Neuronal stem cell (in vitro differentiated cells): Measurements from ENCODE around the gene APBA1.

Source experiments
- DNase-seq: peaks from one replicate; pipeline ENCODE4 v3.0.0-alpha.2; 2013; ENCODE audit warnings: low spot score
- H2AFZ ChIP-seq: one replicate; pipeline ENCODE4 v1.6.1; 2013; ENCODE audit warnings: mild to moderate bottlenecking, low read length, inconsistent platforms
- H2AK5ac ChIP-seq: 2 replicates; pipeline ENCODE4 v1.6.1; 2013; ENCODE audit warnings: low read depth, mild to moderate bottlenecking, inconsistent platforms, low read length, moderate library complexity, mixed read lengths
- H2BK120ac ChIP-seq: 2 replicates; pipeline ENCODE4 v1.6.1; 2013; ENCODE audit warnings: low read depth, mild to moderate bottlenecking, inconsistent platforms, low read length, moderate library complexity, mixed read lengths
- H2BK12ac ChIP-seq: one replicate; pipeline ENCODE4 v1.6.1; 2013; ENCODE audit warnings: low read length, inconsistent platforms
- H2BK15ac ChIP-seq: 2 replicates; pipeline ENCODE4 v1.6.1; 2013; ENCODE audit warnings: mild to moderate bottlenecking, low read length, inconsistent platforms, mixed read lengths
- H2BK5ac ChIP-seq: one replicate; pipeline ENCODE4 v1.6.1; 2013; ENCODE audit warnings: inconsistent platforms, mild to moderate bottlenecking, low read length, moderate library complexity
- H3K14ac ChIP-seq: one replicate; pipeline ENCODE4 v1.6.1; 2013; ENCODE audit warnings: low read length, inconsistent platforms
- H3K18ac ChIP-seq: 2 replicates; pipeline ENCODE4 v1.6.1; 2013; ENCODE audit warnings: low read length, inconsistent platforms
- H3K23ac ChIP-seq: 2 replicates; pipeline ENCODE4 v1.6.1; 2013; ENCODE audit warnings: low read depth, mild to moderate bottlenecking, mixed read lengths, low read length, inconsistent platforms; ENCODE audit not compliant: poor library complexity
- H3K27ac ChIP-seq: replicated peaks from 3 replicates; pipeline ENCODE4 v1.5.1; 2013; ENCODE audit warnings: low read length, inconsistent platforms
- H3K27me3 ChIP-seq, 3 experiments: 2 replicates each; pipeline ENCODE4 v1.6.1; 2013; ENCODE audit warnings: low read length in 3 of 3, mild to moderate bottlenecking in 2 of 3, inconsistent platforms in 1 of 3, low read depth in 1 of 3, mixed read lengths in 1 of 3, moderate library complexity in 1 of 3; ENCODE audit not compliant: control insufficient read depth in 3 of 3, insufficient read depth in 3 of 3
- H3K36me3 ChIP-seq, 2 donors: replicated peaks in 1 of 2; 2 replicates each; pipeline ENCODE4 v1.6.1; 2013; ENCODE audit warnings: low read length in 2 of 2; ENCODE audit not compliant: control insufficient read depth in 2 of 2, insufficient read depth in 2 of 2
- H3K4ac ChIP-seq: 2 replicates; pipeline ENCODE4 v1.6.1; 2013; ENCODE audit warnings: inconsistent platforms, mild to moderate bottlenecking, low read length, moderate library complexity
- H3K4me1 ChIP-seq, 2 donors: 1 replicate in 1 of 2; 2 replicates in 1 of 2; pipeline ENCODE4 v1.6.1; 2013; ENCODE audit warnings: low read length in 2 of 2, low read depth in 1 of 2; ENCODE audit not compliant: control insufficient read depth in 2 of 2, insufficient read depth in 1 of 2
- H3K4me2 ChIP-seq: one replicate; pipeline ENCODE4 v1.6.1; 2013; ENCODE audit warnings: mild to moderate bottlenecking, low read length, inconsistent platforms; ENCODE audit not compliant: insufficient read depth, poor library complexity, severe bottlenecking
- H3K4me3 ChIP-seq, 2 donors: 2 replicates each; pipeline ENCODE4 v1.5.1; 2013; ENCODE audit warnings: low read length in 2 of 2, mild to moderate bottlenecking in 2 of 2, inconsistent platforms in 1 of 2, moderate library complexity in 1 of 2
- H3K79me1 ChIP-seq: one replicate; pipeline ENCODE4 v1.6.1; 2013; ENCODE audit warnings: low read depth, mild to moderate bottlenecking, inconsistent platforms, low read length, moderate library complexity
- H3K9ac ChIP-seq: one replicate; pipeline ENCODE4 v1.6.1; 2013; ENCODE audit warnings: mild to moderate bottlenecking, low read depth, low read length, inconsistent platforms; ENCODE audit not compliant: poor library complexity
- H3K9me3 ChIP-seq, 2 donors: replicated peaks in 1 of 2; 2 replicates each; pipeline versions ENCODE3 to v1.6.1; 2013; ENCODE audit warnings: low read length in 2 of 2, mild to moderate bottlenecking in 2 of 2, inconsistent platforms in 1 of 2, low read depth in 1 of 2, mixed read lengths in 1 of 2, moderate library complexity in 1 of 2; ENCODE audit not compliant: control insufficient read depth in 2 of 2, insufficient read depth in 1 of 2
- H4K8ac ChIP-seq: one replicate; pipeline ENCODE4 v1.6.1; 2013; ENCODE audit warnings: low read depth, mild to moderate bottlenecking, inconsistent platforms, low read length, moderate library complexity
- H4K91ac ChIP-seq: one replicate; pipeline ENCODE4 v1.6.1; 2013; ENCODE audit warnings: low read length, low read depth, mild to moderate bottlenecking, inconsistent platforms; ENCODE audit not compliant: poor library complexity
- WGBS, 2 donors: extraction: QIAGEN DNeasy Blood & Tissue Kit; methylation state at CpG; one replicate each; pipeline ENCODE4 v1.1.7; 2013; ENCODE audit warnings: missing lambda C conversion rate in 2 of 2, mixed read lengths in 1 of 2; ENCODE audit not compliant: insufficient read length in 2 of 2, insufficient replicate concordance in 1 of 2; ENCODE audit errors: extremely low coverage in 2 of 2; 5-methylcytosine and 5-hydroxymethylcytosine counted together

Gene APBA1

DNA sequence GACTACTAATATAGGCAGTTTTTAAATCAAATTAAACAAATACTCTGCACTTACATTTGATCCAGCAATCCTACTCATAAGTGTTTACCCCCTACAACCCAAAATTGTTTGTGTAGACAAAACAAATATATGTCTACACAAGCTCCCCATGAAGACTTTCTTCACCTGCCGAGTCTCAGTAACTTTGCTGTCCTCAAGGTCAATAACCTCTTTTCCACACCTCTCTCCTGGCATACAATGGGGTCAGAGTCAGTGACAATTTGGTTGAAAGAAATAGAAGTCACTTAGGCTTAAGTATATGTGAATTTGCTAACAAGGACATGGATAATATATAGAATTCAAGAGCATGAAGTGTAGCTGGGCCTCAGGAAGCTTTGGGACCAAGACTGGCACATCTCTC is 29.1 kb downstream of the APBA1 start:
- Histone ChIP-seq H2BK12ac (no peak overlapping the region), H3K23ac (no peak overlapping the region), H3K4me1 (peaks cover 0 to 6% of the 10 kb centered on the region in 2 donors), H2BK120ac (no peak overlapping the region), H3K27ac (no peak overlapping the region), H3K18ac (no peak overlapping the region), H4K91ac (no peak overlapping the region), H3K9me3 (no peaks in the 10 kb centered on the region), H2BK15ac (no peak overlapping the region), H4K8ac (no peak overlapping the region), H3K36me3 (no peaks in the 10 kb centered on the region), H3K4ac (no peak overlapping the region), H3K4me3 (no peak overlapping the region), H3K79me1 (no peaks in the 10 kb centered on the region), H2BK5ac (no peak overlapping the region), H3K4me2 (no peak overlapping the region), H2AFZ (no peak overlapping the region), H3K9ac (no peak overlapping the region), H3K27me3 (no peaks in the 10 kb centered on the region), H3K14ac (no peak overlapping the region), H2AK5ac (no peak overlapping the region)
- WGBS, 2 donors = no CpG with 5 or more reads among the region's 1 CpG
- no peak for DNase-seq

DNA sequence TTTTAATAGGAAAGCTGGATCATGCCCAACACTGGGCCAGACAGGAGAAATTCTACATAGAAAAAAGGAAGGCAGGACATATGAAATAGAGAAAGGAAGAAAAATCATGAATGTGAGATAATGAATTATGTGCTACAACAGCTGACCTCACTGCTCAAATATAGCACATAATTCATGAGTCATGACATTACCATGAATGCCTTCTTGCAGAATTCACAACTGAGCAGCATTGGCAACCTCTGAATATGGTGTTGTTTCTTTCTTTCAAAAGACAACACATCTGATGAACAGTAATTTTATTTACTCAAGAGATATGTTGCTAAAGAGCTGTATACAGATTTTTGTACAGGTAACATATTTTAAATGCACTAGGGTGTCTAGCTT is 34.4 kb downstream of the APBA1 start:
- Histone ChIP-seq H3K9me3 (no peaks in the 10 kb centered on the region), H2AK5ac (no peak overlapping the region), H3K4me3 (no peak overlapping the region), H2BK120ac (no peak overlapping the region), H2BK5ac (no peak overlapping the region), H3K27ac (no peak overlapping the region), H3K79me1 (no peaks in the 10 kb centered on the region), H3K4me1 (no peaks in the 10 kb centered on the region), H2BK15ac (no peak overlapping the region), H2BK12ac (no peak overlapping the region), H2AFZ (no peak overlapping the region), H3K18ac (no peak overlapping the region), H3K4ac (no peak overlapping the region), H4K91ac (no peak overlapping the region), H3K9ac (no peak overlapping the region), H3K27me3 (no peaks in the 10 kb centered on the region), H4K8ac (no peak overlapping the region), H3K23ac (no peak overlapping the region), H3K36me3 (no peaks in the 10 kb centered on the region), H3K14ac (no peak overlapping the region), H3K4me2 (no peak overlapping the region)
- DNase-seq = no peak

DNA sequence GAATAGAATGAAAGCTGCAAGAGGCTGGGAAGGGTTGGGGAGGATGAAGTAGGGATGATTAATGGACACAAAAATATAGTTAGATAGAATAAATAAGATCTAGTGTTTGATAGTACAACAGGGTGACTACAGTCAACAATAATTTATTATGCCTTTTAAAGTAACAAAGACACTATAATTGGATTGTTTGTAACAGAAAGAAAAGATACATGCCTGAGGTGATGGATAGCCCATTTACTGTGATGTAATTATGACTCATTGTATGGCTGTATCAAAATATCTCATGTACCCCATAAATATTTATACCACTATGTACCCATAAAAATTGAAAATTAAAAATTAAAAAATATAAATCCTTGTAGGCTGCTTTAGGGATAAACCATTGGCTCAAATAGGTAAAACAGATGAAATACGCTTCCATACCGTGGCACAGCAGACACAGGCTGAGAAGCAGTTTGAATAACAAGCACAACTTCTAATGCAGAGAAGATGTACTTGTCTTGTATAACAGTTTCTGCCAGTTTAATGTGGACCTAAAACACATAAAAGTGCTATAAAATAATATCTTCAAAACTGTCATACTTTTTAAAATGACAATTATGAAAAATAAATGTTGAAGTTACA is 34.9 kb downstream of the APBA1 start:
- Histone ChIP-seq H2BK120ac (no peak overlapping the region), H3K9me3 (no peaks in the 10 kb centered on the region), H2BK5ac (no peak overlapping the region), H3K9ac (no peak overlapping the region), H4K8ac (no peak overlapping the region), H3K18ac (no peak overlapping the region), H2BK12ac (no peak overlapping the region), H3K23ac (no peak overlapping the region), H3K27ac (no peak overlapping the region), H2BK15ac (no peak overlapping the region), H2AFZ (no peak overlapping the region), H3K27me3 (no peaks in the 10 kb centered on the region), H3K4ac (no peak overlapping the region), H2AK5ac (no peak overlapping the region), H3K4me3 (no peak overlapping the region), H3K79me1 (no peaks in the 10 kb centered on the region), H3K4me2 (no peak overlapping the region), H3K4me1 (no peaks in the 10 kb centered on the region), H3K36me3 (no peaks in the 10 kb centered on the region), H3K14ac (no peak overlapping the region), H4K91ac (no peak overlapping the region)
- WGBS, 2 donors = no CpG with 5 or more reads among the region's 2 CpGs
- DNase-seq = no peak

- no peak overlapping the region for H3K4me2 ChIP-seq
- no peak overlapping the region for H3K27ac ChIP-seq
- no peak for DNase-seq
- no CpG with 5 or more reads among the region's 1 CpG for WGBS, 2 donors
- no peak overlapping the region for H3K23ac ChIP-seq
- no peaks in the 10 kb centered on the region for H3K4me1 ChIP-seq
- H2BK12ac ChIP-seq = no peak overlapping the region
- H3K9ac ChIP-seq = no peak overlapping the region
- H3K36me3 ChIP-seq = no peaks in the 10 kb centered on the region
- no peak overlapping the region for H2BK120ac ChIP-seq
- no peaks in the 10 kb centered on the region for H3K79me1 ChIP-seq
- no peak overlapping the region for H4K91ac ChIP-seq
- no peak overlapping the region for H3K4ac ChIP-seq
- H2BK15ac ChIP-seq = no peak overlapping the region
- H3K14ac ChIP-seq = no peak overlapping the region
- H2BK5ac ChIP-seq = no peak overlapping the region
- H2AK5ac ChIP-seq = no peak overlapping the region
- no peak overlapping the region for H3K18ac ChIP-seq
- H3K27me3 ChIP-seq = no peaks in the 10 kb centered on the region
- no peak overlapping the region for H2AFZ ChIP-seq
- no peak overlapping the region for H3K4me3 ChIP-seq
- H3K9me3 ChIP-seq = no peaks in the 10 kb centered on the region
- no peak overlapping the region for H4K8ac ChIP-seq
These were observed 38.5 kb downstream of the APBA1 start for GRCh38 chr9:69633716-69634115.
